Cortex of kidney (tissue), 1 donor: Measurements from ENCODE around the gene CCDC18.

Source experiments
- DNase-seq: peaks from one replicate; lab custom pipeline; 2025; lab: John Stamatoyannopoulos, UW

CCDC18 gene

GRCh38 chr1:93317207-93317606 is 136.7 kb downstream of the CCDC18 start:
- no peak for DNase-seq

GRCh38 chr1:93317943-93318342 is 137.4 kb downstream of the CCDC18 start:
- no peak for DNase-seq

GRCh38 chr1:93321720-93322119 is 141.2 kb downstream of the CCDC18 start:
- DNase-seq = no peak

- DNase-seq = no peak
These were observed 141.8 kb downstream of the CCDC18 start for GRCh38 chr1:93322349-93322748.

- no peak for DNase-seq
These were observed 142.8 kb downstream of the CCDC18 start for GRCh38 chr1:93323185-93323820.

- DNase-seq = no peak
These were observed 144.3 kb downstream of the CCDC18 start for GRCh38 chr1:93324486-93325464.
